CD4-positive, alpha-beta T cell treated with Interleukin-15 for 1 hour (primary cell): ENCODE results near the gene CSPG4.
"Not testable (repeated sequence)": the region's sequence is repeated elsewhere in the genome, so short reads cannot be mapped to it uniquely, and the experiment has no call there.

Experiments
- DNase-seq: peaks from one replicate; pipeline ENCODE4 v3.0.0-alpha.2; 2020

CSPG4 gene

GRCh38 chr15:75739791-75740190 is 27.1 kb upstream of the CSPG4 start:
- DNase-seq = no peak

- DNase-seq = peak; percentile 92
Observed at GRCh38 chr15:75738647-75739325, 26.1 kb upstream of the CSPG4 start.

GRCh38 chr15:75738014-75738646 is 25.5 kb upstream of the CSPG4 start:
- DNase-seq = no peak

GRCh38 chr15:75737116-75738013 is 24.7 kb upstream of the CSPG4 start:
- not testable (repeated sequence) for DNase-seq

- DNase-seq = no peak
Observed at GRCh38 chr15:75736256-75736655, 23.6 kb upstream of the CSPG4 start.

GRCh38 chr15:75734861-75735760 is 22.5 kb upstream of the CSPG4 start:
- not testable (repeated sequence) for DNase-seq

GRCh38 chr15:75733761-75734651 is 21.4 kb upstream of the CSPG4 start:
- DNase-seq = no peak

GRCh38 chr15:75732809-75733451 is 20.3 kb upstream of the CSPG4 start:
- DNase-seq = peak; percentile 55

GRCh38 chr15:75732177-75732808 is 19.6 kb upstream of the CSPG4 start:
- DNase-seq = no peak

GRCh38 chr15:75731248-75732151 is 18.9 kb upstream of the CSPG4 start:
- DNase-seq = no peak

GRCh38 chr15:75730376-75731247 is 18.0 kb upstream of the CSPG4 start:
- not testable (repeated sequence) for DNase-seq

- DNase-seq = no peak
Observed at GRCh38 chr15:75729326-75730069, 16.9 kb upstream of the CSPG4 start.

GRCh38 chr15:75727851-75728715 is 15.4 kb upstream of the CSPG4 start:
- peak; percentile 73 for DNase-seq

- no peak for DNase-seq
Observed at GRCh38 chr15:75727031-75727531, 14.4 kb upstream of the CSPG4 start.

- DNase-seq = no peak
Observed at GRCh38 chr15:75725719-75726607, 13.3 kb upstream of the CSPG4 start.
